ENCODE data around the gene KCNQ5.

- no peak for TF ChIP-seq CTCF (IDR thresholded peaks at IDR 0.05)
- TF ChIP-seq POLR2A (IDR thresholded peaks at IDR 0.05) = no peak
Observed at GRCh38 chr6:73231986-73232391, 610.1 kb downstream of the KCNQ5 start.

All from thyroid gland (tissue), 4 donors.